Right renal pelvis (tissue), 4 donors: ENCODE results near the gene VPS37B. TPM values are rescaled to one million over a fixed set of nuclear protein-coding genes. Genes with fewer than 3 reads are reported as not detected.

Source experiments
- DNase-seq, 4 donors: peaks; one replicate each; pipeline ENCODE4 v3.0.0-alpha.2; 2013; ENCODE audit warnings: low read depth in 4 of 4, low spot score in 3 of 4, missing footprints in 1 of 4
- polyA plus RNA-seq, 4 donors: library from polyadenylated mRNA; unstranded; fragments of 120-200 nt; gene quantifications; one replicate each; pipeline ENCODE4 v1.2.1, GENCODE V29; 2013; ENCODE audit not compliant: insufficient read length in 4 of 4

VPS37B gene
- polyA plus RNA-seq, 4 donors: 22.4 to 26.0 (median 23.8) TPM

GRCh38 chr12:122868471-122869177 is 27.3 kb downstream of the VPS37B start:
- DNase-seq: no peak

GRCh38 chr12:122867691-122868461 is 28.0 kb downstream of the VPS37B start:
- DNase-seq: no peak

- DNase-seq: no peak
These were observed 28.8 kb downstream of the VPS37B start for GRCh38 chr12:122866950-122867607.

GRCh38 chr12:122866379-122866778 is 29.5 kb downstream of the VPS37B start:
- DNase-seq: no peak

- no peak for DNase-seq
These were observed 30.4 kb downstream of the VPS37B start for GRCh38 chr12:122865268-122866231.

GRCh38 chr12:122864894-122865253 is 31.1 kb downstream of the VPS37B start:
- no peak for DNase-seq

- no peak for DNase-seq
These were observed 32.8 kb downstream of the VPS37B start for GRCh38 chr12:122862872-122863701.

GRCh38 chr12:122862110-122862634 is 33.8 kb downstream of the VPS37B start:
- no peak for DNase-seq

GRCh38 chr12:122861587-122861970 is 34.3 kb downstream of the VPS37B start:
- DNase-seq: no peak

GRCh38 chr12:122860854-122861586 is 34.9 kb downstream of the VPS37B start:
- no peak for DNase-seq

GRCh38 chr12:122860040-122860853 is 35.7 kb downstream of the VPS37B start:
- DNase-seq: peak in 2 of 4 donors; percentile 61 to 77

GRCh38 chr12:122859303-122860039 is 36.5 kb downstream of the VPS37B start:
- DNase-seq: no peak

GRCh38 chr12:122858591-122859302 is 37.2 kb downstream of the VPS37B start:
- no peak for DNase-seq

GRCh38 chr12:122858171-122858570 is 37.8 kb downstream of the VPS37B start:
- no peak for DNase-seq

- no peak for DNase-seq
These were observed 38.8 kb downstream of the VPS37B start for GRCh38 chr12:122856999-122857671.
